PC-9 (cell line): Measurements from ENCODE around the gene UST. TPM values are rescaled to one million over a fixed set of nuclear protein-coding genes. Genes with fewer than 3 reads are reported as not detected.

Source experiments
- BruUV-seq: library from RNA; stranded (reverse); fragments of 400-500 nt; replicated peaks from 2 replicates; lab custom pipeline; 2021; lab: Mats Ljungman, UMichigan
- CTCF ChIA-PET: fragments of 300-600 bp; sonication (Branson Sonifier 250); formaldehyde crosslinking; loops from one replicate; lab custom pipeline; 2022; ENCODE audit warnings: antibody characterized with exemption; lab: Charles Lee
- POLR2A ChIA-PET: fragments of 300-600 bp; sonication (Branson Sonifier 250); formaldehyde crosslinking; loops from one replicate; lab custom pipeline; 2022; ENCODE audit warnings: antibody characterized with exemption; ENCODE audit not compliant: unreplicated experiment; lab: Charles Lee
- DNase-seq, 2 experiments: peaks; one replicate each; pipeline versions ENCODE4 v3.0.0 to v3.0.0-alpha.2; 2015 to 2022; ENCODE audit warnings: mixed read lengths in 1 of 2
- H2AFZ ChIP-seq: fragments of 200-600 bp; sonication (generic); 2 replicates; pipeline ENCODE4 v1.8.1; 2017; ENCODE audit warnings: antibody characterized with exemption
- H3F3A ChIP-seq: fragments of 200-600 bp; sonication (generic); 2 replicates; pipeline ENCODE4 v1.8.1; 2017; ENCODE audit warnings: antibody characterized with exemption, mild to moderate bottlenecking, low read depth; ENCODE audit not compliant: insufficient read depth
- H3K27ac ChIP-seq: fragments of 200-600 bp; sonication (generic); 2 replicates; pipeline ENCODE4 v1.6.1; 2016; ENCODE audit warnings: mixed run types
- H3K27me3 ChIP-seq: fragments of 200-600 bp; sonication (generic); 2 replicates; pipeline ENCODE4 v1.6.1; 2016; ENCODE audit warnings: low read depth, mixed run types; ENCODE audit not compliant: insufficient read depth
- H3K36me3 ChIP-seq: fragments of 200-600 bp; sonication (generic); 2 replicates; pipeline ENCODE4 v1.6.1; 2016; ENCODE audit warnings: low read depth, mixed run types
- H3K4me1 ChIP-seq: fragments of 200-600 bp; sonication (generic); replicated peaks from 2 replicates; pipeline ENCODE4 v1.6.1; 2016; ENCODE audit warnings: mixed run types; ENCODE audit not compliant: insufficient read depth
- H3K4me2 ChIP-seq: fragments of 200-600 bp; sonication (generic); 2 replicates; pipeline ENCODE4 v1.6.1; 2017; ENCODE audit warnings: mixed run types
- H3K4me3 ChIP-seq: fragments of 200-600 bp; sonication (generic); 2 replicates; pipeline ENCODE4 v1.6.1; 2016; ENCODE audit warnings: mixed run types
- H3K79me2 ChIP-seq: fragments of 200-600 bp; sonication (generic); 2 replicates; pipeline ENCODE4 v1.6.1; 2017; ENCODE audit warnings: low read depth, mixed run types
- H3K9me2 ChIP-seq: fragments of 200-600 bp; sonication (generic); 2 replicates; pipeline ENCODE4 v1.8.1; 2017; ENCODE audit warnings: mild to moderate bottlenecking; ENCODE audit not compliant: insufficient read depth
- H3K9me3 ChIP-seq: fragments of 200-600 bp; sonication (generic); 2 replicates; pipeline ENCODE4 v1.8.1; 2016; ENCODE audit warnings: low read depth; ENCODE audit not compliant: insufficient read depth
- H4K20me1 ChIP-seq: fragments of 200-600 bp; sonication (generic); 2 replicates; pipeline ENCODE4 v1.8.1; 2017; ENCODE audit not compliant: insufficient read depth
- EZH2 ChIP-seq: fragments of 200-600 bp; sonication (generic); IDR thresholded peaks from 2 replicates; pipeline ENCODE4 v1.8.0; 2017; ENCODE audit warnings: antibody characterized with exemption, low read depth
- intact Hi-C: fragments of 100-400 bp; cut with micrococcal nuclease; formaldehyde crosslinking; loops from one replicate; pipeline ENCODE4 v1.10.0; 2022; ENCODE audit not compliant: unreplicated experiment
- total RNA-seq: library from RNA; stranded (reverse); gene quantifications from 2 replicates; pipeline ENCODE4 v1.2.3, GENCODE V29; 2021
- TF ChIP-seq, protein P1 (sequence below): fragments of 200-600 bp; sonication (generic); conservative IDR thresholded peaks from 2 replicates; pipeline ENCODE4 v1.6.1; 2017; ENCODE audit warnings: mixed run types, antibody characterized with exemption, mild to moderate bottlenecking, moderate library complexity

UST gene
- total RNA-seq, 1 experiment from 2014 or later = 4.2 TPM

DNA sequence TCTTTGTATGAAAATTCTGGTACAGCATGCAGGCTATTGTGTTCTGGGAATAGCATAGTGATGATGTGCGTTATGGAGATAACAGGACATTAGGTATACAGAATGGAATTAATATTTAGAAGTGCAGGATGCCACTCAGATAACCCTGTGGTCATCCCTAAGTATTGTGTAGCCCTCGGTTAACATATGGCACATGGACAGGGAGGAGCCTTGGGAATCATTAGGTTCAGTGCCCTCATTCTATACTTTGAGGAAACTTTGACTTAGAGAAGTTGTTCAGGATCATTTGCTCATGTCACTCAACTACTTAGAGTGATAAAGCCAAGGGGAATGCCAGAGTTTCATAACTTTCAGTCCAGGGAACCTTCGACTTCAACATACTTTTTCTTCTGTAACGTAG is 185.9 kb downstream of the UST start:
- no peak overlapping the region for H3K4me2 ChIP-seq
- no peaks in the 10 kb centered on the region for H3K9me2 ChIP-seq
- intact Hi-C loops = no loop called here
- no peak overlapping the region for H3K4me3 ChIP-seq
- TF ChIP-seq EZH2 = no peak
- TF ChIP-seq, protein P1, sequence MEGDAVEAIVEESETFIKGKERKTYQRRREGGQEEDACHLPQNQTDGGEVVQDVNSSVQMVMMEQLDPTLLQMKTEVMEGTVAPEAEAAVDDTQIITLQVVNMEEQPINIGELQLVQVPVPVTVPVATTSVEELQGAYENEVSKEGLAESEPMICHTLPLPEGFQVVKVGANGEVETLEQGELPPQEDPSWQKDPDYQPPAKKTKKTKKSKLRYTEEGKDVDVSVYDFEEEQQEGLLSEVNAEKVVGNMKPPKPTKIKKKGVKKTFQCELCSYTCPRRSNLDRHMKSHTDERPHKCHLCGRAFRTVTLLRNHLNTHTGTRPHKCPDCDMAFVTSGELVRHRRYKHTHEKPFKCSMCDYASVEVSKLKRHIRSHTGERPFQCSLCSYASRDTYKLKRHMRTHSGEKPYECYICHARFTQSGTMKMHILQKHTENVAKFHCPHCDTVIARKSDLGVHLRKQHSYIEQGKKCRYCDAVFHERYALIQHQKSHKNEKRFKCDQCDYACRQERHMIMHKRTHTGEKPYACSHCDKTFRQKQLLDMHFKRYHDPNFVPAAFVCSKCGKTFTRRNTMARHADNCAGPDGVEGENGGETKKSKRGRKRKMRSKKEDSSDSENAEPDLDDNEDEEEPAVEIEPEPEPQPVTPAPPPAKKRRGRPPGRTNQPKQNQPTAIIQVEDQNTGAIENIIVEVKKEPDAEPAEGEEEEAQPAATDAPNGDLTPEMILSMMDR = no peak
- no peak overlapping the region for H2AFZ ChIP-seq
- no peaks in the 10 kb centered on the region for H3K4me1 ChIP-seq
- H4K20me1 ChIP-seq = no peaks in the 10 kb centered on the region
- no peaks in the 10 kb centered on the region for H3K36me3 ChIP-seq
- DNase-seq = no peak
- POLR2A ChIA-PET = no interaction called here
- H3K79me2 ChIP-seq = no peaks in the 10 kb centered on the region
- H3K27ac ChIP-seq = no peak overlapping the region
- no peaks in the 10 kb centered on the region for H3K27me3 ChIP-seq
- no peaks in the 10 kb centered on the region for H3F3A ChIP-seq
- no peaks in the 10 kb centered on the region for H3K9me3 ChIP-seq
- no TSS peak for BruUV-seq
- CTCF ChIA-PET = no interaction called here

DNA sequence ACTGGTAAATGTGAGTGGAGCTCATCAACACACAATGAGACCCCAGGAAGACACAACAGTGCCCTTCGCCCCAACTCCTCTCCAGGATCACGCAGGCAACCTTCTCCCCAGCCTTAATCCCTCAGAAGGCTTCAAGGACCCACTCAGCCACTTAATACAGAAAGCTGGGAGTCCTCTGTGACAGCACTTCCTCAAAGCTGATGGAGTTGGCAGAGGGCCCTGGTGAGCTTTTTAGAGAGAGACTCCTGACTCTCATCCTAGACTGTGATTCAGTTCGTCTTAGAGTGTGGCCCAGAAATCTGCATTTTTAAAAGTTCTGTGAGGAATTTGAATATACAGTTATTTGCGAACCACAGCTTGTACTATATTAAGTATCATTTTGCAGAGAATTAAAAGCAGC is 187.7 kb downstream of the UST start:
- H3K4me1 ChIP-seq = no peaks in the 10 kb centered on the region
- H3K9me3 ChIP-seq = no peaks in the 10 kb centered on the region
- no peak overlapping the region for H3K4me2 ChIP-seq
- ChIA-PET POLR2A (no interaction called here), CTCF (no interaction called here)
- TF ChIP-seq, protein P1 = no peak
- TF ChIP-seq EZH2 = no peak
- no peaks in the 10 kb centered on the region for H3K79me2 ChIP-seq
- no peaks in the 10 kb centered on the region for H3K27me3 ChIP-seq
- H3K4me3 ChIP-seq = no peak overlapping the region
- intact Hi-C loops = no loop called here
- no peaks in the 10 kb centered on the region for H4K20me1 ChIP-seq
- H3K9me2 ChIP-seq = no peaks in the 10 kb centered on the region
- DNase-seq = no peak
- no TSS peak for BruUV-seq
- H2AFZ ChIP-seq = no peak overlapping the region
- no peaks in the 10 kb centered on the region for H3K36me3 ChIP-seq
- H3F3A ChIP-seq = no peaks in the 10 kb centered on the region
- H3K27ac ChIP-seq = no peak overlapping the region

DNA sequence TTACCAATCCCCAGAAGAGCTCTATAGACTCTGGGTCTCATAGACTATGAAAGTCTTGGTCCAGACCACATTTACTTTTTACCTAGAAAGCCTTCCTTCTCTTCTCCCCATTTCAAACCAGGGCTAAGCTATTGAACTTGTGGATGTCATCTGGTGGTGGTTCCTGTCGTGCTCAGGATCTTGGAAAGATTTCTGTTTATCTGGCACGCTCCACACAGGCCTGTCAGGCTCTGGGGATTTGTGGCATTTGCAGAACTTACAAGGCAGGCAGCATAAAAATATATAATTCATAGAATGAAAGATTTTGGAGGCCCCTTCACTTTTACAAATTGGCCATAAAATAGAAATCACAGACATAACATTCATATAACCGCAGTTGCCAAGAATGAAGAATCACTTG is 188.1 kb downstream of the UST start:
- no peaks in the 10 kb centered on the region for H3K27me3 ChIP-seq
- no peak overlapping the region for H3K4me2 ChIP-seq
- H3K4me3 ChIP-seq = no peak overlapping the region
- H2AFZ ChIP-seq = no peak overlapping the region
- ChIA-PET POLR2A (no interaction called here), CTCF (no interaction called here)
- H3K79me2 ChIP-seq = no peaks in the 10 kb centered on the region
- no peak overlapping the region for H3K27ac ChIP-seq
- intact Hi-C loops = no loop called here
- H3K9me2 ChIP-seq = no peaks in the 10 kb centered on the region
- no peaks in the 10 kb centered on the region for H3F3A ChIP-seq
- no peaks in the 10 kb centered on the region for H3K4me1 ChIP-seq
- TF ChIP-seq EZH2 = no peak
- TF ChIP-seq, protein P1 = no peak
- no peaks in the 10 kb centered on the region for H3K9me3 ChIP-seq
- no peaks in the 10 kb centered on the region for H3K36me3 ChIP-seq
- no peaks in the 10 kb centered on the region for H4K20me1 ChIP-seq
- no TSS peak for BruUV-seq
- no peak for DNase-seq
